ENCODE measurements around the gene ENPP3.

GRCh38 chr6:131635384-131636340, 1.4 kb upstream of the ENPP3 start:
- TF ChIP-seq CTCF (IDR thresholded peaks at IDR 0.05; ENCODE audit: poor library complexity, severe bottlenecking) = no peak
- TF ChIP-seq POLR2AphosphoS5 (IDR thresholded peaks at IDR 0.05) = no peak
- TF ChIP-seq EZH2 (IDR thresholded peaks at IDR 0.05; ENCODE audit: borderline replicate concordance, insufficient read depth, low read length, poor library complexity, severe bottlenecking) = no peak
- no peak for TF ChIP-seq MXI1 (conservative IDR thresholded peaks at IDR 0.05; ENCODE audit: poor library complexity, severe bottlenecking)
- TF ChIP-seq RAD21 (conservative IDR thresholded peaks at IDR 0.05) = no peak
- TF ChIP-seq REST (IDR thresholded peaks at IDR 0.05; ENCODE audit: borderline replicate concordance) = no peak
- no peak for TF ChIP-seq TAF1 (IDR thresholded peaks at IDR 0.05; ENCODE audit: low read depth)
- no peak for TF ChIP-seq EP300 (conservative IDR thresholded peaks at IDR 0.05; ENCODE audit: poor library complexity, severe bottlenecking)
